Measurements from ENCODE around the gene MAZ. TPM values are rescaled to one million over a fixed set of nuclear protein-coding genes. Genes with fewer than 3 reads are reported as not detected.

The MAZ gene
- polyA plus RNA-seq, 1 experiment: 58.4 TPM

DNA sequence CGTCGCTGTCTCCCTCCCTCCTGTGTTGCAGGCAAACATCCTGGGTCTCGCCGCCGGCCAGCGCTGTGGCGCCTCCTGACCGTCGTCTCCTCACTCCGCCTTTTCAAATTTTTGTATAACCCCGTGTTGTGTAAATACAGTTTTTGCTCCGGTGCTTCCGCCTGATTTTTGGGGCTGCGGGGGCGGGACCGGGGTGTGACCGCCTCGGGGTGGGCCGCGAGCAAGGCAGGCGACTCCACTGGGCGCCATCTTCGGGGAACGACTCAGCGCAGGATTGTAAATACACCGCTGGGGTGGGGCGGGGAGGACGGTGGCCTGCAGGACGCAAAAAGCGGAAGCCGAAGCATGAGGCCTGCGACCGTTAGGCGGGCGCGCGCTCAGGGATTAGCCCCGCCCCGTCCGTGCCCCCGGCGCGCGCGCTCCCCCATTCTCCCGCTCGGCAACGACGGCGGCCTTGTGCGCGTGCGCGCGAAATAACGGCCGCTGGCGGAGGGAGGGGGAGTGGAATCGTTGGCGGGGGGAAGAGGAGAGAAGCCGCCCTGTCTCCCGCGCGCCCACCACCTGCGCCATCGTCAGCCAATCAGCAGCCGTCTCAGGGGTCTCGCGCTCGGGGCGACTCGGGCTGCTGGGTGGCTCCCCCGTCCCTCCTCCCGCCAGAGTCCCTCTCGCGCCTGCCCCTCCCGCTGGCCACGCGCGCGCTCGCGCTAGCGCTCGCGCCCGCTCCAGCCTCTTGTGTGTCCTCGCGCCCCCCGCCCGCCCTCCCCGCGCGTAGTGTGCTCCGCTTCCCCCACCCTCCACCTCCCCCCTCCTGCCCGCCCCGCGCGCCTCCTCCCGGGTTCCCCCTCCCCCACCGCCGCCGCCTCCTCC is 864 bp upstream of the MAZ start:
- TF ChIP-seq CTCF (IDR thresholded peaks at IDR 0.05; ENCODE audit: low read depth, low read length): peak; percentile 16
- Histone ChIP-seq H3K9me3 (ENCODE audit: control insufficient read depth, insufficient read depth, low read length) (no peaks in the 10 kb centered on the region), H3K4me3 (ENCODE audit: low read depth, low read length) (peak overlapping the region; percentile 86), H3K27ac (ENCODE audit: low read depth, low read length) (peak overlapping the region; percentile 95), H3K27me3 (ENCODE audit: control insufficient read depth, insufficient read depth, low read length) (no peaks in the 10 kb centered on the region)
- ChIA-PET POLR2A (interaction anchor here (0.6 to 0.8 kb wide), 2 partner anchors 57 to 719 kb away, joined by 3 to 5 read pairs; no protein-coding TSS in a partner anchor), CTCF (interaction anchor here (0.6 to 1.4 kb wide), 3 partner anchors 10 to 44 kb away, joined by 3 to 6 read pairs (median 6); no protein-coding TSS in a partner anchor)
- DNase-seq (ENCODE audit: low read depth, low spot score): peak; percentile 93

GRCh38 chr16:29806641-29807425 is 504 bp downstream of the MAZ start:
- TF ChIP-seq CTCF (IDR thresholded peaks at IDR 0.05; ENCODE audit: low read depth, low read length): no peak
- ChIA-PET POLR2A (interaction anchor here (0.5 to 2.0 kb wide), 9 partner anchors 10 to 721 kb away, joined by 3 to 14 read pairs (median 4); partner anchors contain the start of genes KCTD13, MVP and PAGR1), CTCF (interaction anchor here (1.0 to 3.2 kb wide), 6 partner anchors 9 to 166 kb away, joined by 3 to 45 read pairs (median 8); partner anchors contain the start of genes PAGR1 and TAOK2)
- Histone ChIP-seq H3K9me3 (ENCODE audit: control insufficient read depth, insufficient read depth, low read length) (no peaks in the 10 kb centered on the region), H3K27ac (ENCODE audit: low read depth, low read length) (peak overlapping the region; percentile 65), H3K27me3 (ENCODE audit: control insufficient read depth, insufficient read depth, low read length) (no peaks in the 10 kb centered on the region), H3K4me3 (ENCODE audit: low read depth, low read length) (peak overlapping the region; percentile 72)
- no peak for DNase-seq (ENCODE audit: low read depth, low spot score)

GRCh38 chr16:29807426-29808218 is 1.3 kb downstream of the MAZ start:
- Histone ChIP-seq H3K27me3 (ENCODE audit: control insufficient read depth, insufficient read depth, low read length) (no peaks in the 10 kb centered on the region), H3K9me3 (ENCODE audit: control insufficient read depth, insufficient read depth, low read length) (no peaks in the 10 kb centered on the region), H3K27ac (ENCODE audit: low read depth, low read length) (peak overlapping the region; percentile 65), H3K4me3 (ENCODE audit: low read depth, low read length) (peak overlapping the region; percentile 72)
- peak; percentile 76 for DNase-seq (ENCODE audit: low read depth, low spot score)
- POLR2A ChIA-PET: interaction anchor here (0.5 to 2.0 kb wide), 10 partner anchors 9 to 166 kb away, joined by 3 to 14 read pairs (median 4); partner anchors contain the start of genes KCTD13, MVP and PAGR1
- CTCF ChIA-PET: interaction anchor here (1.0 to 3.2 kb wide), 7 partner anchors 9 to 165 kb away, joined by 3 to 45 read pairs (median 6); partner anchors contain the start of genes MVP, PAGR1 and TAOK2
- peak; percentile 62 for TF ChIP-seq CTCF (IDR thresholded peaks at IDR 0.05; ENCODE audit: low read depth, low read length)

GRCh38 chr16:29808219-29808900 is 2.0 kb downstream of the MAZ start:
- Histone ChIP-seq H3K27me3 (ENCODE audit: control insufficient read depth, insufficient read depth, low read length) (no peaks in the 10 kb centered on the region), H3K27ac (ENCODE audit: low read depth, low read length) (peak overlapping the region; percentile 65), H3K9me3 (ENCODE audit: control insufficient read depth, insufficient read depth, low read length) (no peaks in the 10 kb centered on the region), H3K4me3 (ENCODE audit: low read depth, low read length) (peak overlapping the region; percentile 72)
- ChIA-PET CTCF (interaction anchor here (1.0 to 3.2 kb wide), 7 partner anchors 8 to 165 kb away, joined by 3 to 45 read pairs (median 6); partner anchors contain the start of genes MVP, PAGR1 and TAOK2), POLR2A (interaction anchor here (0.8 to 2.0 kb wide), 5 partner anchors 8 to 118 kb away, joined by 4 to 14 read pairs (median 5); partner anchors contain the start of genes KCTD13, MVP and PAGR1)
- DNase-seq (ENCODE audit: low read depth, low spot score): no peak
- TF ChIP-seq CTCF (IDR thresholded peaks at IDR 0.05; ENCODE audit: low read depth, low read length): no peak

All from AG04450 (cell line).